ENCODE measurements around the gene ATF6.

Gene ATF6

GRCh38 chr1:161836018-161836417, 69.9 kb downstream of the ATF6 start:
- TF ChIP-seq EZH2 (optimal IDR thresholded peaks at IDR 0.05; ENCODE audit: low read depth, low read length) (no peak), EZH2phosphoT487 (IDR thresholded peaks at IDR 0.05; ENCODE audit: low read length) (no peak), CTCF (IDR thresholded peaks at IDR 0.05; ENCODE audit: low read length) (no peak)
- H2AFZ ChIP-seq (ENCODE audit: low read length), result no peak overlapping the region
- DNase-seq, result no peak
- no peaks in the 10 kb centered on the region for H4K20me1 ChIP-seq (ENCODE audit: insufficient read depth, low read length)
- no peak overlapping the region for H3K27ac ChIP-seq (ENCODE audit: low read length)
- H3K79me2 ChIP-seq (ENCODE audit: low read length), result no peaks in the 10 kb centered on the region
- no peaks in the 10 kb centered on the region for H3K4me1 ChIP-seq (ENCODE audit: low read length)
- H3K9ac ChIP-seq (ENCODE audit: low read length), result no peak overlapping the region
- no peak overlapping the region for H3K4me3 ChIP-seq (ENCODE audit: low read length)
- no peaks in the 10 kb centered on the region for H3K9me2 ChIP-seq (replicated peaks; ENCODE audit: insufficient read depth, low read length)
- H3K27me3 ChIP-seq (replicated peaks; ENCODE audit: insufficient read depth, low read length), result no peaks in the 10 kb centered on the region
- H3K36me3 ChIP-seq (replicated peaks; ENCODE audit: insufficient read depth, low read length), result no peaks in the 10 kb centered on the region
- H3K9me3 ChIP-seq (replicated peaks; ENCODE audit: insufficient read depth, low read length), result no peaks in the 10 kb centered on the region
- no peaks in the 10 kb centered on the region for H3F3A ChIP-seq (ENCODE audit: insufficient read depth, low read length)
- H3K4me2 ChIP-seq (ENCODE audit: low read depth, low read length), result no peak overlapping the region

GRCh38 chr1:161838362-161838761, 72.2 kb downstream of the ATF6 start:
- Histone ChIP-seq H3F3A (ENCODE audit: insufficient read depth, low read length) (no peaks in the 10 kb centered on the region), H2AFZ (ENCODE audit: low read length) (no peak overlapping the region), H3K9me2 (replicated peaks; ENCODE audit: insufficient read depth, low read length) (no peaks in the 10 kb centered on the region), H3K27ac (ENCODE audit: low read length) (no peak overlapping the region), H3K9ac (ENCODE audit: low read length) (no peak overlapping the region), H3K9me3 (replicated peaks; ENCODE audit: insufficient read depth, low read length) (no peaks in the 10 kb centered on the region), H3K4me1 (ENCODE audit: low read length) (no peaks in the 10 kb centered on the region), H3K79me2 (ENCODE audit: low read length) (no peaks in the 10 kb centered on the region), H3K36me3 (replicated peaks; ENCODE audit: insufficient read depth, low read length) (no peaks in the 10 kb centered on the region), H3K27me3 (replicated peaks; ENCODE audit: insufficient read depth, low read length) (no peaks in the 10 kb centered on the region), H3K4me2 (ENCODE audit: low read depth, low read length) (no peak overlapping the region), H3K4me3 (ENCODE audit: low read length) (no peak overlapping the region), H4K20me1 (ENCODE audit: insufficient read depth, low read length) (no peaks in the 10 kb centered on the region)
- TF ChIP-seq EZH2phosphoT487 (IDR thresholded peaks at IDR 0.05; ENCODE audit: low read length) (no peak), EZH2 (optimal IDR thresholded peaks at IDR 0.05; ENCODE audit: low read depth, low read length) (no peak), CTCF (IDR thresholded peaks at IDR 0.05; ENCODE audit: low read length) (no peak)
- DNase-seq, result no peak

- DNase-seq, result no peak
- Histone ChIP-seq H3K79me2 (ENCODE audit: low read length) (no peaks in the 10 kb centered on the region), H3K4me2 (ENCODE audit: low read depth, low read length) (no peak overlapping the region)
These were observed 72.8 kb downstream of the ATF6 start for GRCh38 chr1:161838885-161839284.

More at GRCh38 chr1:161838885-161839284, 72.8 kb downstream of the ATF6 start:
- Histone ChIP-seq H4K20me1 (ENCODE audit: insufficient read depth, low read length) (no peaks in the 10 kb centered on the region), H3K27ac (ENCODE audit: low read length) (no peak overlapping the region), H3K9me2 (replicated peaks; ENCODE audit: insufficient read depth, low read length) (no peaks in the 10 kb centered on the region), H2AFZ (ENCODE audit: low read length) (no peak overlapping the region), H3K9ac (ENCODE audit: low read length) (no peak overlapping the region), H3K9me3 (replicated peaks; ENCODE audit: insufficient read depth, low read length) (no peaks in the 10 kb centered on the region), H3K36me3 (replicated peaks; ENCODE audit: insufficient read depth, low read length) (no peaks in the 10 kb centered on the region; the same call in 1 of the 2 replicates), H3K4me3 (ENCODE audit: low read length) (no peak overlapping the region), H3F3A (ENCODE audit: insufficient read depth, low read length) (no peaks in the 10 kb centered on the region), H3K27me3 (replicated peaks; ENCODE audit: insufficient read depth, low read length) (no peaks in the 10 kb centered on the region), H3K4me1 (ENCODE audit: low read length) (no peaks in the 10 kb centered on the region)
- TF ChIP-seq EZH2phosphoT487 (IDR thresholded peaks at IDR 0.05; ENCODE audit: low read length) (no peak), CTCF (IDR thresholded peaks at IDR 0.05; ENCODE audit: low read length) (no peak), EZH2 (optimal IDR thresholded peaks at IDR 0.05; ENCODE audit: low read depth, low read length) (no peak)

Data from MM.1S (cell line).